Uterus (tissue), 2 donors: ENCODE results near the gene SH2D3C.

ENCODE experiments used
- CTCF ChIP-seq, 4 experiments: fragments of 200-600 bp in 2 of 4; fragments of 450-650 bp in 2 of 4; sonication (generic) in 2 of 4; IDR thresholded peaks; one replicate each; pipeline ENCODE4 v1.5.1; 2016 to 2019; ENCODE audit warnings: antibody characterized with exemption in 4 of 4, mild to moderate bottlenecking in 2 of 4, moderate library complexity in 1 of 4
- POLR2A ChIP-seq, 2 donors: fragments of 450-650 bp; IDR thresholded peaks; one replicate each; pipeline ENCODE4 v1.6.1; 2016; ENCODE audit warnings: antibody characterized with exemption in 2 of 2, mild to moderate bottlenecking in 1 of 2, moderate library complexity in 1 of 2

GRCh38 chr9:127803507-127804352, 25.3 kb upstream of the SH2D3C start:
- TF ChIP-seq CTCF (IDR thresholded peaks at IDR 0.05): no peak
- no peak for TF ChIP-seq POLR2A (IDR thresholded peaks at IDR 0.05)
